HEK293T (cell line): ENCODE results near the gene FGR.

Source experiments
- CTCF ChIA-PET: fragments of 350-600 bp; formaldehyde crosslinking; extraction: SDS; loops from one replicate; lab custom pipeline; 2021; ENCODE audit warnings: antibody characterized with exemption, inconsistent platforms; lab: Yijun Ruan, JAX
- POLR2A ChIA-PET: fragments of 350-600 bp; formaldehyde crosslinking; extraction: SDS; loops from one replicate; lab custom pipeline; 2020; ENCODE audit warnings: antibody characterized with exemption, inconsistent platforms; lab: Yijun Ruan, JAX
- DNase-seq: peaks from one replicate; pipeline ENCODE4 v3.0.0; 2012; ENCODE audit warnings: mixed read lengths; ENCODE audit errors: extremely low spot score
- ARNT ChIP-seq: fragments of 450-650 bp; IDR thresholded peaks from 2 replicates; pipeline ENCODE4 v1.6.1; 2017; ENCODE audit warnings: mild to moderate bottlenecking
- BHLHE40 ChIP-seq: fragments of 450-650 bp; IDR thresholded peaks from 2 replicates; pipeline ENCODE4 v1.6.1; 2016; ENCODE audit warnings: mild to moderate bottlenecking, moderate library complexity, borderline replicate concordance
- CTBP1 ChIP-seq: fragments of 450-650 bp; IDR thresholded peaks from 2 replicates; pipeline ENCODE4 v1.6.1; 2016; ENCODE audit warnings: borderline replicate concordance
- ELF4 ChIP-seq: fragments of 450-650 bp; IDR thresholded peaks from 2 replicates; pipeline ENCODE4 v1.6.1; 2017; ENCODE audit warnings: antibody characterized with exemption
- FOXA1 ChIP-seq: fragments of 450-650 bp; IDR thresholded peaks from 2 replicates; pipeline ENCODE4 v1.6.1; 2016; ENCODE audit warnings: mild to moderate bottlenecking
- FOXK2 ChIP-seq: fragments of 450-650 bp; IDR thresholded peaks from 2 replicates; pipeline ENCODE4 v1.6.1; 2016; ENCODE audit warnings: mild to moderate bottlenecking
- FOXM1 ChIP-seq: fragments of 450-650 bp; IDR thresholded peaks from 2 replicates; pipeline ENCODE4 v1.6.1; 2017; ENCODE audit warnings: mild to moderate bottlenecking, borderline replicate concordance
- HDGF ChIP-seq: fragments of 450-650 bp; IDR thresholded peaks from 2 replicates; pipeline ENCODE4 v1.6.1; 2017; ENCODE audit warnings: antibody characterized with exemption, borderline replicate concordance
- L3MBTL2 ChIP-seq: fragments of 450-650 bp; conservative IDR thresholded peaks from 2 replicates; pipeline ENCODE4 v1.6.1; 2016; ENCODE audit warnings: mild to moderate bottlenecking
- LEF1 ChIP-seq: fragments of 450-650 bp; IDR thresholded peaks from 2 replicates; pipeline ENCODE4 v1.6.1; 2017; ENCODE audit warnings: mild to moderate bottlenecking, borderline replicate concordance
- NFRKB ChIP-seq: fragments of 450-650 bp; IDR thresholded peaks from 2 replicates; pipeline ENCODE4 v1.6.1; 2016; ENCODE audit warnings: mild to moderate bottlenecking, moderate library complexity
- PKNOX1 ChIP-seq: fragments of 450-650 bp; IDR thresholded peaks from 2 replicates; pipeline ENCODE4 v1.6.1; 2016
- SP1 ChIP-seq: fragments of 450-650 bp; IDR thresholded peaks from 2 replicates; pipeline ENCODE4 v1.6.1; 2017
- SUZ12 ChIP-seq: fragments of 450-650 bp; IDR thresholded peaks from 2 replicates; pipeline ENCODE4 v1.6.1; 2016; ENCODE audit warnings: mild to moderate bottlenecking
- TARDBP ChIP-seq: fragments of 450-650 bp; IDR thresholded peaks from 2 replicates; pipeline ENCODE4 v1.6.1; 2016
- ZNF384 ChIP-seq: fragments of 450-650 bp; IDR thresholded peaks from 2 replicates; pipeline ENCODE4 v1.6.1; 2016

The FGR gene

DNA sequence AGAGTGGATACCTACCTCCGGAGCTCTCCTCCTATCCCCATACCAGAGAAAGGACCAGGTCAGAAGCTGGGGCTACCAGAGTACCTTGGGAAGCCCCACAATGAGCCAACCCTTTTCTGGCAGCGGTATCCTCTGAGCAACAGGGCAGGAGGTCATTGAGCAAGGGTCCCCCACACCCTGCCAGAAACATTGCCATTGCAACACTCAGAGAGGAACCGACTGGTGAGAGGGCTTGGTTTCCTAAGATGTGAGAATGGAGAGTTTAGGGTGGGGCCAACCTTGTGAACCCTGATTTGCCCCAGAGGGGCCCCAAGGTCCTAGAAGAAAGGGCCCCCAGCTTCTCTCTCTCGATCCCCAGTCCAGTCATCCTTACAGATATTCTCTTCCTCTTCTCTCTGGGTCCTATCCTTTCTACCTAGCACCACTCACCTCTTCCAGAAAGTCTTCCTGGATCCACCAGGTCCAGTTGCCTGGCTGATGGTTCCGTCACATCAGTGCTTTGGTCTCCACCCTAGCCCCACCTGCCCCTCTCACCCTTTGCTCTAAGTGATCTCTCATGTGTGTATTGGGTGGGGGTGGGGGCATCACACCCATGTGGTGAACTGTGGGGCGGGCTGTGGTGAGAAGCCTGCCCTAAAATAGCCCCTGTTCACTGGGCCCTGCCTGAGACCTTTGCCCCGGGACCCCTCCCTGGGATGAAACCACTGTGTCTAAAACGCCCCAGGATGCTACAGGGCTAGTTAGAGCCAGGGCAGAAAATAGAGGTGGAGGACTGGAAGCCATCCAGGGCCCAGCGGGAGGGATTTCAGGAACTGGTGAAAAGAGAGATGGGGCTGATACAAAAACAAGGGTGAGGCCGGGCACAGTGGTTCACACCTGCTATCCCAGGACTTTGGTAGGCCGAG, 8.7 kb downstream of the FGR start:
- ChIA-PET POLR2A (no interaction called here), CTCF (no interaction called here)
- no peak for DNase-seq
- no peak for TF ChIP-seq CTBP1
- TF ChIP-seq SP1, result no peak
- no peak for TF ChIP-seq PKNOX1
- TF ChIP-seq TARDBP, result no peak
- no peak for TF ChIP-seq SUZ12
- no peak for TF ChIP-seq NFRKB
- no peak for TF ChIP-seq FOXA1
- TF ChIP-seq ARNT, result no peak
- no peak for TF ChIP-seq FOXM1
- TF ChIP-seq HDGF, result no peak

DNA sequence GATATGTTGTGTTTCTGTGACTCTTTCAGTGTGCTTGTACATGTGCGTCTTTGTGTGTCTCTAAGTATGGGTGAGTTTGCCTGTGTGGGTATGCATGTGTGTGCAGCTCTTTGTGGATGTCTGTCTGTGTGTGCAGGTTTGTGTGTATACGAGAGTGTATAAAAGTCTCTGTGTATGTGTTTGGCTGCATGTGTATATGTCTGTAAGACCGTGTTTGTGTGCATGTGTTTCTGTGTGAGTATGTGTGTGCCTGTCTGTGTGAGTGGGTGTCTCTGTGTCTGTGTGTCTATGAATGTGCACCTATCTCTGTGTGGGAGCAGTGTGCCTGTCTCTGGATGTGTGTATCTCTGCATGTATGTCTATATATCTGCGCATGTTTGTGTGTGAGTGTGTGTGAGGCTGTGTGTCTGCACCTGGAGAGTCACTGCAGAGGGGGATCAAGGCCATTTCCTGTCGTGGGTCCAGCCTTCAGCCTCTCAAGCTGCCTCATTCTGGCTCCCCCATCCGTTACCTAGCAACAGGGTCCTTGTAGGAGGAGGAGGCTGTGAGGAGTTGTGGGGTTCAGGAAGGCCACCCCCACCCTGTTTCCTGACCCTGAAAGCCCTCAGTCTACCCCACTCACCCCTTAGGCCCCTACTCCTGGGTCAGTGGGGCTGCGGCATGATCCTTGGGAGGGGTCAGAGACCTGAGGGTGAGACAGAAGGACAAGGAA, 10.4 kb downstream of the FGR start:
- POLR2A ChIA-PET, result no interaction called here
- TF ChIP-seq TARDBP (no peak), FOXM1 (no peak), L3MBTL2 (no peak), ZNF384 (no peak), CTBP1 (no peak), ELF4 (no peak), FOXK2 (no peak), BHLHE40 (no peak), HDGF (no peak), NFRKB (no peak), ARNT (no peak), FOXA1 (no peak), SP1 (no peak), PKNOX1 (no peak)
- DNase-seq, result no peak
- CTCF ChIA-PET, result interaction anchor here (1.2 kb wide), 1 partner anchor 67 kb away, joined by 3 read pairs; no protein-coding TSS in a partner anchor

- TF ChIP-seq BHLHE40, result no peak
- TF ChIP-seq FOXK2, result no peak
- TF ChIP-seq CTBP1, result no peak
- no peak for TF ChIP-seq FOXM1
- no peak for TF ChIP-seq L3MBTL2
- TF ChIP-seq ELF4, result no peak
- no peak for TF ChIP-seq HDGF
- no peak for TF ChIP-seq LEF1
- TF ChIP-seq PKNOX1, result no peak
- no peak for TF ChIP-seq TARDBP
- TF ChIP-seq FOXA1, result no peak
- no peak for TF ChIP-seq SP1
- CTCF ChIA-PET, result interaction anchor here (1.2 kb wide), 1 partner anchor 66 kb away, joined by 3 read pairs; no protein-coding TSS in a partner anchor
- DNase-seq, result no peak
- POLR2A ChIA-PET, result no interaction called here
Measured at GRCh38 chr1:27623327-27624212, 11.4 kb downstream of the FGR start.

GRCh38 chr1:27622828-27623227, 12.2 kb downstream of the FGR start:
- CTCF ChIA-PET, result no interaction called here
- POLR2A ChIA-PET, result no interaction called here
- no peak for TF ChIP-seq NFRKB
- TF ChIP-seq SP1, result no peak
- no peak for TF ChIP-seq PKNOX1
- TF ChIP-seq LEF1, result no peak
- no peak for TF ChIP-seq HDGF
- no peak for TF ChIP-seq TARDBP
- no peak for TF ChIP-seq BHLHE40
- DNase-seq, result no peak
